Measurements from ENCODE around the gene EAPP.
"Not testable (repeated sequence)": the region's sequence is repeated elsewhere in the genome, so short reads cannot be mapped to it uniquely, and the experiment has no call there.

The EAPP gene

DNA sequence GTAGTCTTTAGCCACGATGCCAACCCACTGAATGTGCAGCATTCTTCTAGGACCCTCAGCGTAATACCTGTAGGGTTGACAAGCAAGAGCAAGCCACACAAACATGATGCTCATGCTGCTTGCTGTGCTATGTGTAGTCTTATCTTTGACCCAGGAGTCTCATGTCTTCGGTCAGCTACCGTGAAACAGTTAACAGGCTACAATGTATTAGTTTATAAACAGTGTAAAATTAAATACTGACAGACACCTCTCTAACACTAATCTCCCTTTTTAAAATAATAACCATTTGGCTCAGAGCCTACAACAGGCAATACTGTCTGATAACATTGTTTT, 1.9 kb downstream of the EAPP start:
- no peak for DNase-seq

GRCh38 chr14:34536951-34537676, 2.4 kb downstream of the EAPP start:
- no peak for DNase-seq

- no peak for DNase-seq
Measured at GRCh38 chr14:34527591-34527990, 11.9 kb downstream of the EAPP start.

GRCh38 chr14:34524216-34524615, 15.3 kb downstream of the EAPP start:
- DNase-seq: not testable (repeated sequence)

- no peak for DNase-seq
Measured at GRCh38 chr14:34522496-34522895, 17.0 kb downstream of the EAPP start.

- not testable (repeated sequence) for DNase-seq
Measured at GRCh38 chr14:34521071-34521470, 18.4 kb downstream of the EAPP start.

GRCh38 chr14:34520304-34520970, 19.1 kb downstream of the EAPP start:
- DNase-seq: not testable (repeated sequence)

DNA sequence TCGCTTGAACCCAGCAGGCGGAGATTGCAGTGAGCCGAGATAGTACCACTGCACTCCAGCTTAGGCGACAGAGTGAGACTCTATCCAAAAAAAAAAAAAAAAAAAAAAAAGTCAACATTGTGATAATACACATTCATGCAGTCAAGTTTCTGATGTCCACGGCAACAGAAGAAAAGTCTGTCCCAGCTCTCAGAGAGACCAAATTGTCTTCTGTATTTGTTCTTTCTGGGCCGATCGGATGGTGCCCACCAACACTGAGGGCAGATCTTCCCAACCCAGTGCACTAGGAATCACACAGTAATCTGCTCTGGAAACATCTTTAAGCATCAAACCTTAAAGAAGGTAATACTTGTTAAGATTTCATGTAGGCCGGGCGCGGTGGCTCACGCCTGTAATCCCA, 31.6 kb downstream of the EAPP start:
- DNase-seq: no peak

- DNase-seq: no peak
Measured at GRCh38 chr14:34507459-34507858, 32.0 kb downstream of the EAPP start.

- DNase-seq: not testable (repeated sequence)
Measured at GRCh38 chr14:34505124-34505491, 34.4 kb downstream of the EAPP start.

DNA sequence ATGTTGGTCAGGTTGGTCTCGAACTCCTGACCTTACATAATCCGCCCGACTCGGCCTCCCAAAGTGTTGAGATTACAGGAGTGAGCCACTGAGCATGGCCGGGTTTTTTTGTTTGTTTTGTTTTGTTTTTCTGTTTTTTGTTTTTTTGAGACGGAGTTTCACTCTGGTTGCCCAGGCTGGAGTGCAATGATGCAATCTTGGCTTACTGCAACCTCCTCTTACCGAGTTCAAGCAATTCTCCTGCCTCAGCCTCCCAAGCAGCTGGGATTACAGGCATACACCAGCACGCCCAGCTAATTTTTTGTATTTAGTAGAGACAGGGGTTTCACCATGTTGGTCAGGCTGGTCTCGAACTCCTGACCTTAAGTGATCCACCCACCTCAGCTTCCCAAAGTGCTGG, 35.5 kb downstream of the EAPP start:
- DNase-seq: not testable (repeated sequence)

- no peak for DNase-seq
Measured at GRCh38 chr14:34502545-34503225, 36.8 kb downstream of the EAPP start.

DNA sequence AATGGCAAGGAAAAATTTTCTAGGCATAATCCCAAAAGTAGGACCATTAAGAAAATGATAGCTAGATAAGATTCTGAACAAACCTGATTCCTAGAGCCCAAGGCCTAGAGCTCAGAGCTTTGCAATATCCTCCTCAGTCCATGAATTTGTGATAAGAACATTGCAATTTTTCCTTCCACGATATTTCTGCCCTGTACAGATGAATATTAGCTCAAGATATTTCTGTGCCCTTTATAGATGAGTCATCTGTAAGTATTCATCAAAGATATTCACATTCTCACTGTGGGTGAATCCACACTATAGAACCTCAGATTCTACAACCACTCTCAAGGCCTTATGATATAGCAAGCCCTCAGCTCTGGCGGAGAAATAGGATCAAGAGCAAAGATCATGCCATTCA, 37.5 kb downstream of the EAPP start:
- peak; percentile 33 for DNase-seq

- DNase-seq: no peak
Measured at GRCh38 chr14:34501004-34501580, 38.4 kb downstream of the EAPP start.

GRCh38 chr14:34498684-34499412, 40.7 kb downstream of the EAPP start:
- DNase-seq: peak; percentile 38

- DNase-seq: peak; percentile 99
Measured at GRCh38 chr14:34496679-34497513, 42.6 kb downstream of the EAPP start.

- no peak for DNase-seq
Measured at GRCh38 chr14:34496007-34496678, 43.4 kb downstream of the EAPP start.

GRCh38 chr14:34489324-34489723, 50.2 kb downstream of the EAPP start:
- no peak for DNase-seq

GRCh38 chr14:34488528-34488927, 51.0 kb downstream of the EAPP start:
- no peak for DNase-seq

- no peak for DNase-seq
Measured at GRCh38 chr14:34484726-34485125, 54.8 kb downstream of the EAPP start.

- no peak for DNase-seq
Measured at GRCh38 chr14:34482463-34482862, 57.0 kb downstream of the EAPP start.

GRCh38 chr14:34479694-34480093, 59.8 kb downstream of the EAPP start:
- no peak for DNase-seq

Measured in HCEC 1CT (cell line).